IPS-15b (cell line): ENCODE data around the gene TIMM22.
"Not testable (repeated sequence)": the region's sequence is repeated elsewhere in the genome, so short reads cannot be mapped to it uniquely, and the experiment has no call there.

Experiments used
- H3K27me3 ChIP-seq: one replicate; pipeline ENCODE4 v1.6.1; 2013; ENCODE audit warnings: low read length; ENCODE audit not compliant: control insufficient read depth, insufficient read depth
- H3K36me3 ChIP-seq: one replicate; pipeline ENCODE4 v1.6.1; 2013; ENCODE audit warnings: low read length; ENCODE audit not compliant: control insufficient read depth, insufficient read depth
- H3K4me1 ChIP-seq: one replicate; pipeline ENCODE4 v1.6.1; 2013; ENCODE audit warnings: mild to moderate bottlenecking, low read length; ENCODE audit not compliant: control insufficient read depth, insufficient read depth
- H3K4me3 ChIP-seq: one replicate; pipeline ENCODE4 v1.5.1; 2013; ENCODE audit warnings: low read depth, low read length
- H3K9ac ChIP-seq: one replicate; pipeline ENCODE4 v1.6.1; 2013; ENCODE audit warnings: low read depth, mild to moderate bottlenecking, low read length
- H3K9me3 ChIP-seq: one replicate; pipeline ENCODE4 v1.6.1; 2013; ENCODE audit warnings: mild to moderate bottlenecking, low read length; ENCODE audit not compliant: control insufficient read depth, insufficient read depth

TIMM22 gene

GRCh38 chr17:1038459-1039122 lies 41.7 kb downstream of the TIMM22 start:
- Histone ChIP-seq H3K4me3 (no peak overlapping the region), H3K9ac (no peak overlapping the region)

GRCh38 chr17:1039123-1039507 lies 42.2 kb downstream of the TIMM22 start:
- no peaks in the 10 kb centered on the region for H3K36me3 ChIP-seq
- no peak overlapping the region for H3K9ac ChIP-seq
- no peaks in the 10 kb centered on the region for H3K27me3 ChIP-seq
- no peaks in the 10 kb centered on the region for H3K9me3 ChIP-seq
- H3K4me3 ChIP-seq, result no peak overlapping the region
- no peaks in the 10 kb centered on the region for H3K4me1 ChIP-seq

More at GRCh38 chr17:1038459-1039122, 41.7 kb downstream of the TIMM22 start:
- H3K9me3 ChIP-seq, result no peaks in the 10 kb centered on the region
- no peaks in the 10 kb centered on the region for H3K36me3 ChIP-seq
- no peaks in the 10 kb centered on the region for H3K27me3 ChIP-seq
- no peaks in the 10 kb centered on the region for H3K4me1 ChIP-seq

GRCh38 chr17:1039511-1040215 lies 42.7 kb downstream of the TIMM22 start:
- no peak overlapping the region for H3K4me3 ChIP-seq
- H3K4me1 ChIP-seq, result no peaks in the 10 kb centered on the region
- no peak overlapping the region for H3K9ac ChIP-seq
- H3K27me3 ChIP-seq, result no peaks in the 10 kb centered on the region
- H3K9me3 ChIP-seq, result no peaks in the 10 kb centered on the region
- H3K36me3 ChIP-seq, result no peaks in the 10 kb centered on the region

DNA sequence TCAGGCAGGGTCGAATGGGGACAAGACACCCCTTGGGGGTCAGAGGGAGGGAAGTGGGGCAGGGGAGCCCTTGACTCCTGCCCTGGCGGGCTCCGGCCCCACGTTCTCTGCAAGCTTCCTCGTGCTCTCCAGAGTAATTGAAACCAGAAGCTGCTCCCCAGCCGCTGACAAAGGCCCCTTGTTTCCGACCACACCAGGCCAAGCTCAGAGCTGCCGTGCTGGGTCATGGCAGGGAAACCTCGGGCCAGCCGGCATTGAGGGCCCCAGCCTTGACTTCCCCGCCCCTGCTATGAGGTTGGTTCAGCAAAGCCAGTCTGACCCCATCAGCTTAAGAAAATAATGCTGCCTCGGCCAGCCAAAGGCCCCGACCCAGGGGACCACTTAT lies 43.3 kb downstream of the TIMM22 start:
- H3K36me3 ChIP-seq, result no peaks in the 10 kb centered on the region
- H3K9ac ChIP-seq, result no peak overlapping the region
- no peak overlapping the region for H3K4me3 ChIP-seq
- H3K9me3 ChIP-seq, result no peaks in the 10 kb centered on the region
- H3K27me3 ChIP-seq, result no peaks in the 10 kb centered on the region
- H3K4me1 ChIP-seq, result no peaks in the 10 kb centered on the region

GRCh38 chr17:1041746-1042145 lies 44.8 kb downstream of the TIMM22 start:
- H3K4me1 ChIP-seq, result no peaks in the 10 kb centered on the region
- no peak overlapping the region for H3K4me3 ChIP-seq
- no peaks in the 10 kb centered on the region for H3K9me3 ChIP-seq
- no peaks in the 10 kb centered on the region for H3K27me3 ChIP-seq
- H3K36me3 ChIP-seq, result no peaks in the 10 kb centered on the region
- no peak overlapping the region for H3K9ac ChIP-seq

DNA sequence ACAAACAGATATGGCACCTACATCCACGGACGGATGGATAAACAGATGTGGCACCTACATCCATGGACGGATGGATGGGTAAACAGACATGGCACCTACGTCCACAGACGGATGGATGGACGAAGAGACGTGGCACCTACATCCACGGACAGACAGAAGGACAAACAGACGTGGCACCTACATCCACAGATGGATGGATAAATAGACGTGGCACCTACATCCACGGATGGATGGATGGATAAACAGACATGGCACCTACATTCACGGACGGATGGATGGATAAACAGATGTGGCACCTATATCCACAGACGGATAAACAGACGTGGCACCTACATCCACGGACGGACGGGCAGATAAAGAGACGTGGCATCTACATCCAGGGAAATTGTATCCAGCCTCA lies 45.6 kb downstream of the TIMM22 start:
- Histone ChIP-seq H3K4me3 (no peak overlapping the region), H3K9me3 (no peaks in the 10 kb centered on the region), H3K4me1 (no peaks in the 10 kb centered on the region), H3K9ac (no peak overlapping the region), H3K27me3 (no peaks in the 10 kb centered on the region), H3K36me3 (no peaks in the 10 kb centered on the region)

GRCh38 chr17:1043601-1044251 lies 46.8 kb downstream of the TIMM22 start:
- H3K27me3 ChIP-seq, result no peaks in the 10 kb centered on the region
- H3K36me3 ChIP-seq, result no peaks in the 10 kb centered on the region
- H3K9ac ChIP-seq, result no peak overlapping the region
- no peaks in the 10 kb centered on the region for H3K4me1 ChIP-seq
- H3K9me3 ChIP-seq, result no peaks in the 10 kb centered on the region
- H3K4me3 ChIP-seq, result no peak overlapping the region

GRCh38 chr17:1044387-1045009 lies 47.6 kb downstream of the TIMM22 start:
- not testable (repeated sequence) for H3K9me3 ChIP-seq, H3K27me3 ChIP-seq, H3K9ac ChIP-seq, H3K36me3 ChIP-seq, H3K4me1 ChIP-seq, H3K4me3 ChIP-seq

GRCh38 chr17:1045456-1045855 lies 48.5 kb downstream of the TIMM22 start:
- Histone ChIP-seq H3K9me3 (no peaks in the 10 kb centered on the region), H3K36me3 (no peaks in the 10 kb centered on the region), H3K4me1 (no peaks in the 10 kb centered on the region), H3K27me3 (no peaks in the 10 kb centered on the region), H3K4me3 (no peak overlapping the region), H3K9ac (no peak overlapping the region)

DNA sequence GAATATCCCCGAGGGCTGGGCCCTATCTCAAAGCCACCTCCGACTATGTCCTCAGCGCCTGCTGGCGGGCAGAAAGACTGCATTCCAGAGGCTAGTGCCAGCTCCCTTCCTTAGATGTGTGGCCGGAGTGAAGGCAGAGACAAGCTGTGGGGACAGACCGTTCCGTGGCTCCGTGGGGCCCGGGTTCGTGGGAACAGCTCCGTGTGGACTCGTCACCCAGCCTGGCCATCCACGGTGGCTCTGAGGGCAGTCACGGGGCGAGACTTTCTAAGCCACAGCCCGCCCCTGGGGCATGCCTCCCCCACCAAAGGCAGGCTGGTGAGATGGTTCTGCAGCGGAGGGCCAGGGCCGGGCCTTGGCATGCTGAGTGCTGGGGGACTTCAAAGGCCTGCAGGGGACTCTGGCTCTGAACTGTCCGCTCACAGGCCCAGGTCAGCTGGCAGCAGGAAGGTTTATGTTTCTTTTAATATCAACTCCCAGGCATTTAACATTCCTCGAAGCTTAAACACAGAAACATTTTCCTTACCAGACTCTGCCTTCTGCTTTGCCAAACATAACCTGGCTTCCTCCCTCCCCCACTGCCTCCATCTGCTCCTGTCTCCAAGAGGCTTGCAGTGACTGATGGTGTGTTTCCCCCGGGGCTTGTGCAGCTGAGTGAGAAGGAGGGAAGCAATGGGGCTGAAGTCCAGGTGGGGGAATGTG lies 50.4 kb downstream of the TIMM22 start:
- no peaks in the 10 kb centered on the region for H3K27me3 ChIP-seq
- H3K9me3 ChIP-seq, result no peaks in the 10 kb centered on the region
- H3K4me1 ChIP-seq, result no peaks in the 10 kb centered on the region
- no peak overlapping the region for H3K9ac ChIP-seq
- no peaks in the 10 kb centered on the region for H3K36me3 ChIP-seq
- no peak overlapping the region for H3K4me3 ChIP-seq

DNA sequence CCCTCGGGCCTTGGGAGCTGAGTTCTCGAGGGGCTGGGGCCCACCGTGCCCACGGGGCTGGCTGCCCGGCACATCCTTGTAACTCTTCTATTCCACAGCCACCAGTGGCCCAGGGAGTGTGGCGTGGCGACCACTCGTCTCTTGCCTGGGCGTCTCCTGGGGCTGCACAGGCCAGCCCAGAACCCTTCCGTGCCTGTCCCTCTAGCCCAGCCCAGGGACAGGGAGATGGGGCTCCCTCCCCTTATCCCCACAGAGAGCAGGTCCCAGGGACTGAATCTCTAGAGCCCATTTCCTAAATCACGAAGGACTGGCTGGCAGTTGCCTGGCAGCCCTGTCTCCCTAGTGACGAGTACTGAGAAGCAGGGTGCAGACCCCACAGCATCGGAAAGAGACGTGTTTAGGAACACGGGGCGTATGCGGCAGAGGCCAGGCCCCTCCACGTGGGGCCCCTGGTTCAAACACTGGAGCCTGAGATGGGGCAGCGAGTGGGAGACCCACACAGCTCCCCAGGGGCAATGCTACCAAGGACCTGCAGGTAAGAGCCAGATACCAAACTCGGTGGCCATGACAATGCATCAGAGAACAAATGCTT lies 51.0 kb downstream of the TIMM22 start:
- Histone ChIP-seq H3K4me1 (no peaks in the 10 kb centered on the region), H3K27me3 (no peaks in the 10 kb centered on the region), H3K9ac (no peak overlapping the region), H3K36me3 (no peaks in the 10 kb centered on the region), H3K9me3 (no peaks in the 10 kb centered on the region), H3K4me3 (no peak overlapping the region)
